ENCODE results near the gene SLC18B1.

Gene SLC18B1

DNA sequence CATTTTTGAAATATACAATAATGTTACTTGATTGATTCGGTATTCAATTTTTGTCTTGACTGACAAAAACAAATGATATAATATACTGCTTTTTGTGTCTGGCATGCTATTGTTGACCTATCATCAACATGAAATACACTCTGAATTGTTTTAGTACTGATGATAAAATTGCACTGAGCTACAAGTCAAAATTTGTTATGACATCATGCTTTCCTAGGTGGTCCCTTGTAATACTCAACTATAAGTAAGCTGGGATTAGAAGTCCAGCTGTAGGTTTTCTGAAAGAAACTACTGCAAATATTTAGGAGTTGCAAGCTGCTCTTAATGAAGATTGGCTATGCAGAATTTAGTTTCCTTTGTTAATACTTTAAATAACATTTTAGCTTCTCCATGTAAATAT lies 32.9 kb downstream of the SLC18B1 start:
- H3K79me2 ChIP-seq (ENCODE audit: control insufficient read depth, insufficient read depth, low read length, poor library complexity), result no peaks in the 10 kb centered on the region

GRCh38 chr6:132764370-132764769 lies 34.1 kb downstream of the SLC18B1 start:
- H3K4ac ChIP-seq (ENCODE audit: low read depth, low read length), result no peak overlapping the region
- H2AFZ ChIP-seq (ENCODE audit: insufficient read depth, low read length, poor library complexity), result no peak overlapping the region
- no peak overlapping the region for H3K27ac ChIP-seq (ENCODE audit: low read depth, low read length)
- DNase-seq, result peak; percentile 36 to 87
- no peaks in the 10 kb centered on the region for H3K9me3 ChIP-seq (ENCODE audit: insufficient read depth, low read depth, low read length)
- H4K91ac ChIP-seq (ENCODE audit: low read depth, low read length), result no peak overlapping the region
- H3K27me3 ChIP-seq (ENCODE audit: insufficient read depth, low read length), result no peaks in the 10 kb centered on the region
- no peak overlapping the region for H2AK5ac ChIP-seq (ENCODE audit: low read length)
- no peak overlapping the region for H3K18ac ChIP-seq (ENCODE audit: low read length)
- H2BK12ac ChIP-seq (ENCODE audit: low read length), result no peak overlapping the region
- no peaks in the 10 kb centered on the region for H3K79me2 ChIP-seq (ENCODE audit: control insufficient read depth, insufficient read depth, low read length, poor library complexity)
- H3K4me1 ChIP-seq (ENCODE audit: control insufficient read depth in 1 of 2, insufficient read depth in 2 of 2, low read length in 2 of 2), result peaks cover 0 to 2% of the 10 kb centered on the region in 2 experiments
- H3K4me2 ChIP-seq (ENCODE audit: low read length), result no peak overlapping the region
- H3K23ac ChIP-seq (ENCODE audit: low read length), result no peak overlapping the region
- H2BK5ac ChIP-seq (ENCODE audit: low read depth, low read length, poor library complexity), result no peak overlapping the region
- no peak overlapping the region for H2BK120ac ChIP-seq (ENCODE audit: insufficient read depth, low read length, poor library complexity)
- H3K36me3 ChIP-seq (ENCODE audit: control insufficient read depth in 1 of 2, insufficient read depth in 2 of 2, low read length in 2 of 2), result no peaks in the 10 kb centered on the region
- H3K14ac ChIP-seq (ENCODE audit: low read length), result no peak overlapping the region
- no peak overlapping the region for H4K8ac ChIP-seq (ENCODE audit: low read depth, low read length)
- no peak overlapping the region for H4K12ac ChIP-seq (ENCODE audit: low read depth, low read length)
- H3K4me3 ChIP-seq (ENCODE audit: low read depth, low read length), result no peak overlapping the region
- H3K79me1 ChIP-seq (ENCODE audit: low read length), result no peaks in the 10 kb centered on the region
- no peak overlapping the region for H3K9ac ChIP-seq (ENCODE audit: low read length)

More for the DNA sequence above, 32.9 kb downstream of the SLC18B1 start:
- H2BK5ac ChIP-seq (ENCODE audit: low read depth, low read length, poor library complexity), result no peak overlapping the region
- peaks cover 0 to 2% of the 10 kb centered on the region in 2 experiments for H3K4me1 ChIP-seq (ENCODE audit: control insufficient read depth in 1 of 2, insufficient read depth in 2 of 2, low read length in 2 of 2)
- H2AK5ac ChIP-seq (ENCODE audit: low read length), result no peak overlapping the region
- no peak overlapping the region for H2BK12ac ChIP-seq (ENCODE audit: low read length)
- no peak overlapping the region for H3K4me2 ChIP-seq (ENCODE audit: low read length)
- no peak overlapping the region for H3K4me3 ChIP-seq (ENCODE audit: low read depth, low read length)
- no peak overlapping the region for H3K4ac ChIP-seq (ENCODE audit: low read depth, low read length)
- no peak overlapping the region for H4K12ac ChIP-seq (ENCODE audit: low read depth, low read length)
- no peaks in the 10 kb centered on the region for H3K36me3 ChIP-seq (ENCODE audit: control insufficient read depth in 1 of 2, insufficient read depth in 2 of 2, low read length in 2 of 2)
- no peaks in the 10 kb centered on the region for H3K27me3 ChIP-seq (ENCODE audit: insufficient read depth, low read length)
- no peak overlapping the region for H3K9ac ChIP-seq (ENCODE audit: low read length)
- H3K79me1 ChIP-seq (ENCODE audit: low read length), result no peaks in the 10 kb centered on the region
- no peak overlapping the region for H3K18ac ChIP-seq (ENCODE audit: low read length)
- no peak overlapping the region for H2AFZ ChIP-seq (ENCODE audit: insufficient read depth, low read length, poor library complexity)
- H3K14ac ChIP-seq (ENCODE audit: low read length), result no peak overlapping the region
- no peak overlapping the region for H3K27ac ChIP-seq (ENCODE audit: low read depth, low read length)
- no peak overlapping the region for H2BK120ac ChIP-seq (ENCODE audit: insufficient read depth, low read length, poor library complexity)
- DNase-seq, result no peak
- no peak overlapping the region for H4K8ac ChIP-seq (ENCODE audit: low read depth, low read length)
- H3K9me3 ChIP-seq (ENCODE audit: insufficient read depth, low read depth, low read length), result no peaks in the 10 kb centered on the region
- no CpG with 5 or more reads among the region's 1 CpG for WGBS (ENCODE audit: extremely low coverage, insufficient coverage, insufficient read length)
- H3K23ac ChIP-seq (ENCODE audit: low read length), result no peak overlapping the region
- no peak overlapping the region for H4K91ac ChIP-seq (ENCODE audit: low read depth, low read length)

DNA sequence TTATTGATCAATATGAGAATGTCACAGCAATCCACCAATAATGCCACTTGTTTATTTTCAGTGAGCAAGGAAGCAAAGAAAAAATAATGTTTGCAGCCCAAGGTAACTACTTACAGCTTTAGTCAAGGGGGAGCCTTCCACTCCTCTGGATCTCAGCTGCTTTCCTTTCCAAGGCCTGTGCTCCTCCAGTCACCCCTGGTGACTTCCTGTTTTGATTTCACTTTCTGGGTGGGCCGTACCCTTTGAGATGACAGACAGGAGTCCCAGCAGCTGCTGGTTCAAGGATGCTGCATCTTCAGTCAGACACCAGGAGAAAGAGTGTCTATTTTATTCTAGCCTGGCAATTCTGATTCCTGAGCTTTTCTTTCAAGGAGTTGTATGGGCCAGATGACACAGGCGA lies 35.2 kb downstream of the SLC18B1 start:
- Histone ChIP-seq H2BK5ac (ENCODE audit: low read depth, low read length, poor library complexity) (no peak overlapping the region), H3K4ac (ENCODE audit: low read depth, low read length) (no peak overlapping the region), H3K79me1 (ENCODE audit: low read length) (no peaks in the 10 kb centered on the region), H3K23ac (ENCODE audit: low read length) (no peak overlapping the region), H3K9ac (ENCODE audit: low read length) (no peak overlapping the region), H3K18ac (ENCODE audit: low read length) (no peak overlapping the region), H3K4me3 (ENCODE audit: low read depth, low read length) (no peak overlapping the region), H3K9me3 (ENCODE audit: insufficient read depth, low read depth, low read length) (no peaks in the 10 kb centered on the region), H3K4me1 (ENCODE audit: control insufficient read depth in 1 of 2, insufficient read depth in 2 of 2, low read length in 2 of 2) (peaks cover 0 to 2% of the 10 kb centered on the region in 2 experiments), H2BK120ac (ENCODE audit: insufficient read depth, low read length, poor library complexity) (no peak overlapping the region), H4K91ac (ENCODE audit: low read depth, low read length) (no peak overlapping the region), H3K14ac (ENCODE audit: low read length) (no peak overlapping the region), H2AFZ (ENCODE audit: insufficient read depth, low read length, poor library complexity) (no peak overlapping the region), H4K12ac (ENCODE audit: low read depth, low read length) (no peak overlapping the region), H2BK12ac (ENCODE audit: low read length) (peak overlapping the region; percentile 58), H3K4me2 (ENCODE audit: low read length) (no peak overlapping the region), H2AK5ac (ENCODE audit: low read length) (no peak overlapping the region), H3K36me3 (ENCODE audit: control insufficient read depth in 1 of 2, insufficient read depth in 2 of 2, low read length in 2 of 2) (no peaks in the 10 kb centered on the region), H3K79me2 (ENCODE audit: control insufficient read depth, insufficient read depth, low read length, poor library complexity) (no peaks in the 10 kb centered on the region), H4K8ac (ENCODE audit: low read depth, low read length) (no peak overlapping the region), H3K27ac (ENCODE audit: low read depth, low read length) (no peak overlapping the region), H3K27me3 (ENCODE audit: insufficient read depth, low read length) (no peaks in the 10 kb centered on the region)
- no peak for DNase-seq
- WGBS (ENCODE audit: extremely low coverage, insufficient coverage, insufficient read length), result no CpG with 5 or more reads among the region's 2 CpGs

GRCh38 chr6:132760256-132760655 lies 38.2 kb downstream of the SLC18B1 start:
- H3K79me1 ChIP-seq (ENCODE audit: low read length), result no peaks in the 10 kb centered on the region
- H2BK5ac ChIP-seq (ENCODE audit: low read depth, low read length, poor library complexity), result no peak overlapping the region
- no peak overlapping the region for H3K27ac ChIP-seq (ENCODE audit: low read depth, low read length)
- H4K8ac ChIP-seq (ENCODE audit: low read depth, low read length), result no peak overlapping the region
- H2AK5ac ChIP-seq (ENCODE audit: low read length), result no peak overlapping the region
- H2BK120ac ChIP-seq (ENCODE audit: insufficient read depth, low read length, poor library complexity), result no peak overlapping the region
- no peak overlapping the region for H2BK12ac ChIP-seq (ENCODE audit: low read length)
- H4K91ac ChIP-seq (ENCODE audit: low read depth, low read length), result no peak overlapping the region
- no peaks in the 10 kb centered on the region for H3K79me2 ChIP-seq (ENCODE audit: control insufficient read depth, insufficient read depth, low read length, poor library complexity)
- H3K4ac ChIP-seq (ENCODE audit: low read depth, low read length), result no peak overlapping the region
- H3K4me2 ChIP-seq (ENCODE audit: low read length), result no peak overlapping the region
- H3K4me3 ChIP-seq (ENCODE audit: low read depth, low read length), result no peak overlapping the region
- peaks cover 0 to 2% of the 10 kb centered on the region in 2 experiments for H3K4me1 ChIP-seq (ENCODE audit: control insufficient read depth in 1 of 2, insufficient read depth in 2 of 2, low read length in 2 of 2)
- no peak for DNase-seq
- H3K36me3 ChIP-seq (ENCODE audit: control insufficient read depth in 1 of 2, insufficient read depth in 2 of 2, low read length in 2 of 2), result no peaks in the 10 kb centered on the region
- H3K23ac ChIP-seq (ENCODE audit: low read length), result no peak overlapping the region
- no peak overlapping the region for H2AFZ ChIP-seq (ENCODE audit: insufficient read depth, low read length, poor library complexity)
- H3K14ac ChIP-seq (ENCODE audit: low read length), result no peak overlapping the region
- H3K9me3 ChIP-seq (ENCODE audit: insufficient read depth, low read depth, low read length), result no peaks in the 10 kb centered on the region
- H3K9ac ChIP-seq (ENCODE audit: low read length), result no peak overlapping the region
- no peaks in the 10 kb centered on the region for H3K27me3 ChIP-seq (ENCODE audit: insufficient read depth, low read length)
- no CpG with 5 or more reads among the region's 3 CpGs for WGBS (ENCODE audit: extremely low coverage, insufficient coverage, insufficient read length)
- no peak overlapping the region for H3K18ac ChIP-seq (ENCODE audit: low read length)
- H4K12ac ChIP-seq (ENCODE audit: low read depth, low read length), result no peak overlapping the region

All from trophoblast cell (in vitro differentiated cells and primary cell).